Stimulated activated CD4-positive, alpha-beta T cell treated with anti-CD3 and anti-CD28 coated beads, TNF-alpha, amount 100 ng/mL, for 24 hours (primary cell): ENCODE data around the gene PRKAR1B.

Source experiments
- DNase-seq, 3 experiments: peaks; one replicate each; pipeline ENCODE4 v3.0.0-alpha.2; 2020; ENCODE audit warnings: low read depth in 3 of 3

PRKAR1B gene

GRCh38 chr7:723541-723940, 3.5 kb downstream of the PRKAR1B start:
- no peak for DNase-seq

GRCh38 chr7:721619-722248, 5.3 kb downstream of the PRKAR1B start:
- DNase-seq = no peak

GRCh38 chr7:716636-717035, 10.4 kb downstream of the PRKAR1B start:
- DNase-seq = no peak

GRCh38 chr7:716222-716621, 10.9 kb downstream of the PRKAR1B start:
- no peak for DNase-seq

- DNase-seq = no peak
Measured at GRCh38 chr7:714251-714671, 12.8 kb downstream of the PRKAR1B start.

GRCh38 chr7:713488-714230, 13.4 kb downstream of the PRKAR1B start:
- no peak for DNase-seq

GRCh38 chr7:713139-713457, 14.0 kb downstream of the PRKAR1B start:
- DNase-seq = no peak

- DNase-seq = no peak
Measured at GRCh38 chr7:712381-713138, 14.5 kb downstream of the PRKAR1B start.

- no peak for DNase-seq
Measured at GRCh38 chr7:711922-712380, 15.1 kb downstream of the PRKAR1B start.

- no peak for DNase-seq
Measured at GRCh38 chr7:711093-711921, 15.8 kb downstream of the PRKAR1B start.

GRCh38 chr7:710161-710560, 16.9 kb downstream of the PRKAR1B start:
- no peak for DNase-seq

GRCh38 chr7:707296-708000, 19.6 kb downstream of the PRKAR1B start:
- no peak for DNase-seq

- DNase-seq = no peak
Measured at GRCh38 chr7:706721-707120, 20.4 kb downstream of the PRKAR1B start.

GRCh38 chr7:703049-703448, 24.0 kb downstream of the PRKAR1B start:
- no peak for DNase-seq

GRCh38 chr7:701086-701671, 25.9 kb downstream of the PRKAR1B start:
- DNase-seq = no peak

- no peak for DNase-seq
Measured at GRCh38 chr7:699476-700170, 27.5 kb downstream of the PRKAR1B start.

GRCh38 chr7:698515-699475, 28.3 kb downstream of the PRKAR1B start:
- DNase-seq = no peak

GRCh38 chr7:696812-697551, 30.1 kb downstream of the PRKAR1B start:
- no peak for DNase-seq
